ENCODE data around the gene ITGB6. TPM values are rescaled to one million over a fixed set of nuclear protein-coding genes. Genes with fewer than 3 reads are reported as not detected.

ITGB6 gene
- total and polyA plus RNA-seq, 8 donors = 2.3 to 49.6 (median 8.3) TPM

DNA sequence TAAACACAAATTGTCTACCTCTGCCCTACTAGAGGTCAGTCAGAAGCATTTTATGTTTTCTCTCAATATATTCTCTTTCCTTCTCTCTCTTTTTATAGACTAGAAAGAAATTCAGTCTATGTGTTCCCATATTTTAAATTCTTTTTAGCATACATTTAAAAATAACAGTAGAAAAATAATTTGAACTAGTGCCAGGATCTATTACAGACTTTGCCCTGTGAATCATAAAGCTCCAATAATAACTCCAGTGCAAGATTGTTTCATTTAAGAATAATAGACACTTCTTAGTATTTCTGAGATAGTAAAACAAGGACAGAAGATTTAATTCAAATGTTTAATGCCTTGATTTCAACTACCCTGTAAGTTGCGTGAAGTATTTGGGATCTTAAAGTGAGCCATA is 60.1 kb downstream of the ITGB6 start:
- Histone ChIP-seq H3K36me3 (peaks cover 0 to 9% (median 3%) of the 10 kb centered on the region in 4 donors), H3K27ac (no peak overlapping the region), H3K27me3 (no peaks in the 10 kb centered on the region), H3K9me3 (no peaks in the 10 kb centered on the region), H3K4me3 (no peak overlapping the region), H3K4me1 (peaks cover 0 to 10% (median 5%) of the 10 kb centered on the region in 4 donors)
- 57 to 97% (median 87%) methylated on average over 1 of the region's 1 CpG for WGBS, 5 donors
- no peak for DNase-seq
- intact Hi-C loops (cut with DNase I; ENCODE audit: low total_unique reads) = no loop called here
- TF ChIP-seq POLR2AphosphoS5 (IDR thresholded peaks at IDR 0.05) (no peak), POLR2A (IDR thresholded peaks at IDR 0.05) (no peak), EP300 (IDR thresholded peaks at IDR 0.05) (no peak)
- TF ChIP-seq, protein P1, sequence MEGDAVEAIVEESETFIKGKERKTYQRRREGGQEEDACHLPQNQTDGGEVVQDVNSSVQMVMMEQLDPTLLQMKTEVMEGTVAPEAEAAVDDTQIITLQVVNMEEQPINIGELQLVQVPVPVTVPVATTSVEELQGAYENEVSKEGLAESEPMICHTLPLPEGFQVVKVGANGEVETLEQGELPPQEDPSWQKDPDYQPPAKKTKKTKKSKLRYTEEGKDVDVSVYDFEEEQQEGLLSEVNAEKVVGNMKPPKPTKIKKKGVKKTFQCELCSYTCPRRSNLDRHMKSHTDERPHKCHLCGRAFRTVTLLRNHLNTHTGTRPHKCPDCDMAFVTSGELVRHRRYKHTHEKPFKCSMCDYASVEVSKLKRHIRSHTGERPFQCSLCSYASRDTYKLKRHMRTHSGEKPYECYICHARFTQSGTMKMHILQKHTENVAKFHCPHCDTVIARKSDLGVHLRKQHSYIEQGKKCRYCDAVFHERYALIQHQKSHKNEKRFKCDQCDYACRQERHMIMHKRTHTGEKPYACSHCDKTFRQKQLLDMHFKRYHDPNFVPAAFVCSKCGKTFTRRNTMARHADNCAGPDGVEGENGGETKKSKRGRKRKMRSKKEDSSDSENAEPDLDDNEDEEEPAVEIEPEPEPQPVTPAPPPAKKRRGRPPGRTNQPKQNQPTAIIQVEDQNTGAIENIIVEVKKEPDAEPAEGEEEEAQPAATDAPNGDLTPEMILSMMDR (IDR thresholded peaks at IDR 0.05) = no peak

DNA sequence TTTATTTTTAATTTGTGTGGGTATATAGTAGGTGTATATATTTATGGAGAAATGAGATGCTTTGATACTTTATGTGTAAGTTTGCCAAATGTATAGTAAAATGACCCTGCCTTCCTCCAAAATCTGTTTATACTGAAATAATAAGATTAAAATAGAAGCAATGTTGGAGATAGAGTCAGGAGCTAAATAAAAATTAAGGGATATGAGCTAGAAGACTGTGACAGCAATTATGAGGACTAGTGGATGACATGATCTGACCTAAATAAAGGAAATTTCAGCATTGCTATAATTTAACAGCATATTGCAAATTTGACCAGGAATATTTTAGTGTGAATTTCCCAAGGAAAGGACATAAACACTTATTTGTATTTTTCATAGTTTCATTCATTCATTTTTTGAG is 60.7 kb downstream of the ITGB6 start:
- DNase-seq = no peak
- no peaks in the 10 kb centered on the region for H3K27me3 ChIP-seq
- TF ChIP-seq POLR2AphosphoS5 (IDR thresholded peaks at IDR 0.05) (no peak), EP300 (IDR thresholded peaks at IDR 0.05) (no peak), POLR2A (IDR thresholded peaks at IDR 0.05) (no peak)
- TF ChIP-seq, protein P1 (IDR thresholded peaks at IDR 0.05) = no peak
- no peaks in the 10 kb centered on the region for H3K9me3 ChIP-seq
- peaks cover 0 to 10% (median 5%) of the 10 kb centered on the region in 4 donors for H3K4me1 ChIP-seq
- intact Hi-C loops (cut with DNase I; ENCODE audit: low total_unique reads) = no loop called here
- H3K4me3 ChIP-seq = no peak overlapping the region
- H3K36me3 ChIP-seq = peaks cover 0 to 9% (median 3%) of the 10 kb centered on the region in 4 donors
- H3K27ac ChIP-seq = no peak overlapping the region

DNA sequence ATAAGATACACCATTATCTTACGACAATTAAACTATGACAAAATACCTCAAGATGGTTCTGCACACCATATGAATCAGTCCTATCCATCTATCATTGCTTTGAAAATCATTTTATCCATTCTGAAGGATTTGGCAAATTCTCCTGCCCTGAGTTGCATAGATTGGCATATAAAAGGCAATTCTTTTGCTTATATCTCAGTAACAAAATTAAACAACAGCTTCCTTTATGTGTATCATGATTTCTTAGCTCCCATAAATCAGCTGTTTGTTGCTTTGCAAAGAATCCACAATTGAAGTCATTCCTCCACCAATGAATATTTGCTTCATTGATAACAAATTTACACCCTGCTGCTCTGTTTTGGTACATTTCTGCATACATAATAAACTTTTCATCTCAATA is 61.7 kb downstream of the ITGB6 start:
- no peak overlapping the region for H3K27ac ChIP-seq
- WGBS, 5 donors = 86 to 100% (median 96%) methylated on average over 1 of the region's 1 CpG
- no peaks in the 10 kb centered on the region for H3K27me3 ChIP-seq
- H3K9me3 ChIP-seq = no peaks in the 10 kb centered on the region
- DNase-seq = no peak
- TF ChIP-seq POLR2A (IDR thresholded peaks at IDR 0.05) (no peak), POLR2AphosphoS5 (IDR thresholded peaks at IDR 0.05) (no peak), EP300 (IDR thresholded peaks at IDR 0.05) (no peak)
- TF ChIP-seq, protein P1 (IDR thresholded peaks at IDR 0.05) = no peak
- intact Hi-C loops (cut with DNase I; ENCODE audit: low total_unique reads) = no loop called here
- H3K36me3 ChIP-seq = peaks cover 0 to 9% (median 3%) of the 10 kb centered on the region in 4 donors
- peaks cover 0 to 10% (median 5%) of the 10 kb centered on the region in 4 donors for H3K4me1 ChIP-seq
- H3K4me3 ChIP-seq = no peak overlapping the region

DNA sequence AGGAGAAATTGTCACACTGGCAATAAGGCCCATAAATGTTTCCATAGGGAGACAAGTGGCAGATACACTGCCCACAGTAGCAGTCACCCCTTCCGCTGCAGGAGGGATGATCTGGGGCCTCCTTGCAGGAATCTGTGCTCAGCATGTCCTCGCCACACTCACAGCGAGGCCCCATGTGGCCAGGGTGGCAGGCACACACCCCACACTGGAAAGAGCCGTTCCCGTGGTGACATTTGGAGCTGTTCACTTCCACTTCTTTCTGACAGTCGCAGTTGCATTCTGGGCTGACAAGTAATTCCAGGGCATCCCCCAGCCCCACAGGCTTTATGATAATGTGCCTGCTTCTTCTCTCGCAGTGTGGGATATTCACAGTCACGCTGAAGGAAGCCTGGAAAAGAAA is 62.6 kb downstream of the ITGB6 start:
- no peak overlapping the region for H3K27ac ChIP-seq
- intact Hi-C loops (cut with DNase I; ENCODE audit: low total_unique reads) = no loop called here
- WGBS, 5 donors = 75 to 94% (median 91%) methylated on average over 6 to 8 of the region's 8 CpGs

More for the DNA sequence above, 62.6 kb downstream of the ITGB6 start:
- Histone ChIP-seq H3K27me3 (no peaks in the 10 kb centered on the region), H3K4me3 (no peak overlapping the region), H3K9me3 (no peaks in the 10 kb centered on the region), H3K4me1 (peaks cover 0 to 10% (median 5%) of the 10 kb centered on the region in 4 donors), H3K36me3 (peaks cover 0 to 9% (median 3%) of the 10 kb centered on the region in 4 donors)
- no peak for TF ChIP-seq EP300 (IDR thresholded peaks at IDR 0.05)
- TF ChIP-seq, protein P1 (IDR thresholded peaks at IDR 0.05) = no peak
- no peak for TF ChIP-seq POLR2A (IDR thresholded peaks at IDR 0.05)
- TF ChIP-seq POLR2AphosphoS5 (IDR thresholded peaks at IDR 0.05) = no peak
- DNase-seq = no peak

Data from stomach (tissue), 9 donors.